A549 (cell line): ENCODE results near the gene SPOP.

Experiments used
- BHLHE40 ChIP-seq: IDR thresholded peaks from 2 replicates; pipeline ENCODE4 v1.6.1; 2012; ENCODE audit warnings: low read depth, low read length, inconsistent platforms
- CBX2 ChIP-seq: fragments of 200-600 bp; sonication (generic); IDR thresholded peaks from 2 replicates; pipeline ENCODE4 v1.6.1; 2016; ENCODE audit warnings: low read depth, mild to moderate bottlenecking, borderline replicate concordance
- EP300 ChIP-seq, 2 experiments: fragments of >200 bp; sonication (Bioruptor Twin); formaldehyde crosslinking; IDR thresholded peaks; 2 replicates in 1 of 2; 3 replicates in 1 of 2; pipeline ENCODE4 v1.6.1; 2016 to 2017
- KDM1A ChIP-seq: fragments of 200-600 bp; sonication (generic); IDR thresholded peaks from 2 replicates; pipeline ENCODE4 v1.6.1; 2016; ENCODE audit warnings: low read depth, mild to moderate bottlenecking
- MAFK ChIP-seq: fragments of 450-650 bp; IDR thresholded peaks from 2 replicates; pipeline ENCODE4 v1.6.1; 2014; ENCODE audit not compliant: partially characterized antibody
- RFX5 ChIP-seq: fragments of 450-650 bp; IDR thresholded peaks from 2 replicates; pipeline ENCODE4 v1.7.1; 2014; ENCODE audit warnings: antibody characterized with exemption, mild to moderate bottlenecking, moderate library complexity
- RNF2 ChIP-seq: fragments of 200-600 bp; sonication (generic); IDR thresholded peaks from 2 replicates; pipeline ENCODE4 v1.6.1; 2016; ENCODE audit warnings: low read depth, mild to moderate bottlenecking, antibody characterized with exemption, moderate library complexity, borderline replicate concordance
- TF ChIP-seq, protein P1 (sequence below): fragments of >200 bp; sonication (Bioruptor Twin); formaldehyde crosslinking; IDR thresholded peaks from 3 replicates; pipeline ENCODE4 v1.5.1; 2016
- TF ChIP-seq, protein P2 (sequence below): fragments of >200 bp; sonication (Bioruptor Twin); formaldehyde crosslinking; IDR thresholded peaks from 2 replicates; pipeline ENCODE4 v1.6.1; 2016
- TF ChIP-seq, protein P3 (sequence below): fragments of 200-600 bp; sonication (generic); IDR thresholded peaks from 2 replicates; pipeline ENCODE4 v1.6.1; 2016; ENCODE audit warnings: antibody characterized with exemption, mild to moderate bottlenecking, moderate library complexity

DNA sequence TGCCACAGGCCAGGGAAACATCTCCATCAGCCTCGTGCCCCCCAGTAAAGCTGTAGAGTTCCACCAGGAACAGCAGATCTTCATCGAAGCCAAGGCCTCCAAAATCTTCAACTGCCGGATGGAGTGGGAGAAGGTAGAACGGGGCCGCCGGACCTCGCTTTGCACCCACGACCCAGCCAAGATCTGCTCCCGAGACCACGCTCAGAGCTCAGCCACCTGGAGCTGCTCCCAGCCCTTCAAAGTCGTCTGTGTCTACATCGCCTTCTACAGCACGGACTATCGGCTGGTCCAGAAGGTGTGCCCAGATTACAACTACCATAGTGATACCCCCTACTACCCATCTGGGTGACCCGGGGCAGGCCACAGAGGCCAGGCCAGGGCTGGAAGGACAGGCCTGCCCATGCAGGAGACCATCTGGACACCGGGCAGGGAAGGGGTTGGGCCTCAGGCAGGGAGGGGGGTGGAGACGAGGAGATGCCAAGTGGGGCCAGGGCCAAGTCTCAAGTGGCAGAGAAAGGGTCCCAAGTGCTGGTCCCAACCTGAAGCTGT, 98.9 kb downstream of the SPOP start:
- TF ChIP-seq EP300 (IDR thresholded peaks at IDR 0.05) = no peak
- TF ChIP-seq, protein P1, sequence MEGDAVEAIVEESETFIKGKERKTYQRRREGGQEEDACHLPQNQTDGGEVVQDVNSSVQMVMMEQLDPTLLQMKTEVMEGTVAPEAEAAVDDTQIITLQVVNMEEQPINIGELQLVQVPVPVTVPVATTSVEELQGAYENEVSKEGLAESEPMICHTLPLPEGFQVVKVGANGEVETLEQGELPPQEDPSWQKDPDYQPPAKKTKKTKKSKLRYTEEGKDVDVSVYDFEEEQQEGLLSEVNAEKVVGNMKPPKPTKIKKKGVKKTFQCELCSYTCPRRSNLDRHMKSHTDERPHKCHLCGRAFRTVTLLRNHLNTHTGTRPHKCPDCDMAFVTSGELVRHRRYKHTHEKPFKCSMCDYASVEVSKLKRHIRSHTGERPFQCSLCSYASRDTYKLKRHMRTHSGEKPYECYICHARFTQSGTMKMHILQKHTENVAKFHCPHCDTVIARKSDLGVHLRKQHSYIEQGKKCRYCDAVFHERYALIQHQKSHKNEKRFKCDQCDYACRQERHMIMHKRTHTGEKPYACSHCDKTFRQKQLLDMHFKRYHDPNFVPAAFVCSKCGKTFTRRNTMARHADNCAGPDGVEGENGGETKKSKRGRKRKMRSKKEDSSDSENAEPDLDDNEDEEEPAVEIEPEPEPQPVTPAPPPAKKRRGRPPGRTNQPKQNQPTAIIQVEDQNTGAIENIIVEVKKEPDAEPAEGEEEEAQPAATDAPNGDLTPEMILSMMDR = no peak
- TF ChIP-seq, protein P2, sequence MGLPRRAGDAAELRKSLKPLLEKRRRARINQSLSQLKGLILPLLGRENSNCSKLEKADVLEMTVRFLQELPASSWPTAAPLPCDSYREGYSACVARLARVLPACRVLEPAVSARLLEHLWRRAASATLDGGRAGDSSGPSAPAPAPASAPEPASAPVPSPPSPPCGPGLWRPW = no peak
- no peak for TF ChIP-seq RNF2
- no peak for TF ChIP-seq MAFK
- TF ChIP-seq, protein P3, sequence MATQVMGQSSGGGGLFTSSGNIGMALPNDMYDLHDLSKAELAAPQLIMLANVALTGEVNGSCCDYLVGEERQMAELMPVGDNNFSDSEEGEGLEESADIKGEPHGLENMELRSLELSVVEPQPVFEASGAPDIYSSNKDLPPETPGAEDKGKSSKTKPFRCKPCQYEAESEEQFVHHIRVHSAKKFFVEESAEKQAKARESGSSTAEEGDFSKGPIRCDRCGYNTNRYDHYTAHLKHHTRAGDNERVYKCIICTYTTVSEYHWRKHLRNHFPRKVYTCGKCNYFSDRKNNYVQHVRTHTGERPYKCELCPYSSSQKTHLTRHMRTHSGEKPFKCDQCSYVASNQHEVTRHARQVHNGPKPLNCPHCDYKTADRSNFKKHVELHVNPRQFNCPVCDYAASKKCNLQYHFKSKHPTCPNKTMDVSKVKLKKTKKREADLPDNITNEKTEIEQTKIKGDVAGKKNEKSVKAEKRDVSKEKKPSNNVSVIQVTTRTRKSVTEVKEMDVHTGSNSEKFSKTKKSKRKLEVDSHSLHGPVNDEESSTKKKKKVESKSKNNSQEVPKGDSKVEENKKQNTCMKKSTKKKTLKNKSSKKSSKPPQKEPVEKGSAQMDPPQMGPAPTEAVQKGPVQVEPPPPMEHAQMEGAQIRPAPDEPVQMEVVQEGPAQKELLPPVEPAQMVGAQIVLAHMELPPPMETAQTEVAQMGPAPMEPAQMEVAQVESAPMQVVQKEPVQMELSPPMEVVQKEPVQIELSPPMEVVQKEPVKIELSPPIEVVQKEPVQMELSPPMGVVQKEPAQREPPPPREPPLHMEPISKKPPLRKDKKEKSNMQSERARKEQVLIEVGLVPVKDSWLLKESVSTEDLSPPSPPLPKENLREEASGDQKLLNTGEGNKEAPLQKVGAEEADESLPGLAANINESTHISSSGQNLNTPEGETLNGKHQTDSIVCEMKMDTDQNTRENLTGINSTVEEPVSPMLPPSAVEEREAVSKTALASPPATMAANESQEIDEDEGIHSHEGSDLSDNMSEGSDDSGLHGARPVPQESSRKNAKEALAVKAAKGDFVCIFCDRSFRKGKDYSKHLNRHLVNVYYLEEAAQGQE = no peak
- no peak for TF ChIP-seq KDM1A
- no peak for TF ChIP-seq RFX5
- TF ChIP-seq BHLHE40 = no peak
- no peak for TF ChIP-seq CBX2
